ENCODE results near the gene NRL.

Gene NRL

DNA sequence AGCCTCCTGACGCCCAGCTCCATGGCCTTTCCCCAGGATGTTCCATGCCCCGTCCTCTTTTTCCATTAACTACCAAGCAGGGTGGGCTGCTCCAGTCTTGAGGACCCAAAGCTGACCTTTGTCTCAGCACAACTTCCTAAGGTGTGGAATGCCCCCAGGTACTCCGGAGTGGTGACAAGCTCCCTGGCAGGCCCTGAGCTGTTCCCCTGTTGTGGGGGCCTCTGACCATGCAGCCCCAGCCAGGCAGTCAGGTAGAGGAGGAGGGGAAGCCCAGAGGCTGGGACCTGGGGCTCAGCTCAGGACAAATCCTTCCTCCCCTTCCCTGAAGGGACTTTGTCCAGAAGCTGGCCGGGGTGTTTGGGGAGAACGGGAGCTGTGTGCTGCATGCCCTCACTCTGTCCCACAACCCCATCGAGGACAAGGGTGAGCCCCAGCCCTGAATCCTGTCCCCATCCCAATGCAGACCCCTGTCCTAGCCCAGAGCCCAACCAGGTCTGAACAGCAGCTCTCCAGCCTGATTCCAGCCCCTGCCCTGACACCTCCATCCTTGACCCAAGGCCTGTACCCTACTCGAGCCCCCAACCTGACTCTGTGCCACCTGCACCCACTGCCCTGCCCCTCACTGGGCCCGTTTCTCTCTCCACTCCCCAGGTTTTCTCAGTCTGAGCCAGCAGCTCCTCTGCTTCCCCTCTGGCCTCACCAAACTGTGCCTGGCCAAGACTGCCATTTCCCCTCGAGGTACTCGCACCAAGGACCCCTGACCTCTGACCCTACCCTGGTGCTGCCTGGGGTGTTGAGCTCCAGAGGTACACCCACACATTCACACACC is 58.6 kb downstream of the NRL start:
- Histone ChIP-seq H2BK120ac (ENCODE audit: low read depth, low read length) (no peak overlapping the region), H3K4ac (ENCODE audit: low read depth in 1 of 2, low read length in 2 of 2) (no peak overlapping the region), H3K79me1 (replicated peaks; ENCODE audit: low read length, poor library complexity, severe bottlenecking) (no peaks in the 10 kb centered on the region), H2AK5ac (ENCODE audit: low read length, severe bottlenecking) (no peak overlapping the region), H3K23ac (ENCODE audit: low read length in 2 of 2) (no peak overlapping the region), H3K27me3 (ENCODE audit: control insufficient read depth in 1 of 2, insufficient read depth in 1 of 2, low read length in 2 of 2) (peaks cover 52 to 80% of the 10 kb centered on the region in 2 experiments), H3K4me1 (ENCODE audit: control insufficient read depth, insufficient read depth, low read depth, low read length) (peaks cover 15% of the 10 kb centered on the region), H4K8ac (ENCODE audit: low read length) (no peak overlapping the region), H2BK12ac (ENCODE audit: low read length in 2 of 2) (no peak overlapping the region), H3K36me3 (ENCODE audit: control insufficient read depth in 1 of 2, insufficient read depth in 2 of 2, low read depth in 1 of 2, low read length in 2 of 2) (no peaks in the 10 kb centered on the region), H3K18ac (ENCODE audit: low read depth in 1 of 2, low read length in 2 of 2) (no peak overlapping the region), H2AFZ (ENCODE audit: low read depth, low read length) (no peak overlapping the region), H3K4me3 (ENCODE audit: insufficient read depth in 1 of 2, low read depth in 1 of 2, low read length in 2 of 2) (no peak overlapping the region), H3K4me2 (ENCODE audit: low read length, poor library complexity, severe bottlenecking) (no peak overlapping the region), H3K9me3 (ENCODE audit: control insufficient read depth, low read length) (no peaks in the 10 kb centered on the region), H3K27ac (ENCODE audit: low read length, poor library complexity, severe bottlenecking) (no peak overlapping the region), H2BK15ac (ENCODE audit: low read depth, poor library complexity, severe bottlenecking) (no peak overlapping the region), H3K9ac (ENCODE audit: low read length) (no peak overlapping the region), H3K14ac (ENCODE audit: low read length in 2 of 2) (no peak overlapping the region), H4K91ac (ENCODE audit: low read length) (no peak overlapping the region), H2BK5ac (ENCODE audit: low read depth, low read length, poor library complexity, severe bottlenecking) (no peak overlapping the region)
- 72% methylated on average over 8 of the region's 10 CpGs for WGBS
- no peak for DNase-seq

DNA sequence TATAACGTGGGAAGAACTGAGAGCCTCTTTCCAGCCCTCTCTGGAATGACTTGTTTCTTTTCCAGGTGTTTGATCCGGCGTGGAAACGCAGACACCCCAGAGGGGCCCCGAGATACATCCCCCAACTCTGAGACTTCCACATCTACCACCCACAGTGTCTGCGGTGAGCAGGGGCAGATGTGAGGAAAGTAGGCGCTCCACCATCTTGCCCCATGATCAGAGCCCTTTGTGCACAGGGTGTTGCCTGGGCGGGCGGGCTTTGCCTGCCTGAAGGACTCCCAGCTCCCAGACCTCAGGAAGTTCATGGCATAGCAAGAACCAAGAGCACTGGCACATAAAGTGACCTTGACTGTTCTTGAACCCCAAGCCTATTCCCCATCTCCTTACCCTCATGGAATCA is 60.1 kb downstream of the NRL start:
- Histone ChIP-seq H2BK15ac (ENCODE audit: low read depth, poor library complexity, severe bottlenecking) (no peak overlapping the region), H4K91ac (ENCODE audit: low read length) (no peak overlapping the region), H3K4ac (ENCODE audit: low read depth in 1 of 2, low read length in 2 of 2) (no peak overlapping the region), H3K23ac (ENCODE audit: low read length in 2 of 2) (no peak overlapping the region), H2AFZ (ENCODE audit: low read depth, low read length) (no peak overlapping the region), H2BK5ac (ENCODE audit: low read depth, low read length, poor library complexity, severe bottlenecking) (no peak overlapping the region), H2AK5ac (ENCODE audit: low read length, severe bottlenecking) (no peak overlapping the region), H3K27ac (ENCODE audit: low read length, poor library complexity, severe bottlenecking) (no peak overlapping the region), H3K79me1 (replicated peaks; ENCODE audit: low read length, poor library complexity, severe bottlenecking) (no peaks in the 10 kb centered on the region), H3K4me3 (ENCODE audit: insufficient read depth in 1 of 2, low read depth in 1 of 2, low read length in 2 of 2) (no peak overlapping the region), H2BK12ac (ENCODE audit: low read length in 2 of 2) (no peak overlapping the region), H3K9me3 (ENCODE audit: control insufficient read depth, low read length) (no peaks in the 10 kb centered on the region), H3K9ac (ENCODE audit: low read length) (no peak overlapping the region), H3K27me3 (ENCODE audit: control insufficient read depth in 1 of 2, insufficient read depth in 1 of 2, low read length in 2 of 2) (peaks cover 46 to 87% of the 10 kb centered on the region in 2 experiments), H4K8ac (ENCODE audit: low read length) (no peak overlapping the region), H3K18ac (ENCODE audit: low read depth in 1 of 2, low read length in 2 of 2) (no peak overlapping the region), H3K4me1 (ENCODE audit: control insufficient read depth, insufficient read depth, low read depth, low read length) (peaks cover 15% of the 10 kb centered on the region), H3K4me2 (ENCODE audit: low read length, poor library complexity, severe bottlenecking) (no peak overlapping the region), H3K36me3 (ENCODE audit: control insufficient read depth in 1 of 2, insufficient read depth in 2 of 2, low read depth in 1 of 2, low read length in 2 of 2) (no peaks in the 10 kb centered on the region), H3K14ac (ENCODE audit: low read length in 2 of 2) (no peak overlapping the region), H2BK120ac (ENCODE audit: low read depth, low read length) (no peak overlapping the region)
- 81% methylated on average over 9 of the region's 9 CpGs for WGBS
- no peak for DNase-seq

DNA sequence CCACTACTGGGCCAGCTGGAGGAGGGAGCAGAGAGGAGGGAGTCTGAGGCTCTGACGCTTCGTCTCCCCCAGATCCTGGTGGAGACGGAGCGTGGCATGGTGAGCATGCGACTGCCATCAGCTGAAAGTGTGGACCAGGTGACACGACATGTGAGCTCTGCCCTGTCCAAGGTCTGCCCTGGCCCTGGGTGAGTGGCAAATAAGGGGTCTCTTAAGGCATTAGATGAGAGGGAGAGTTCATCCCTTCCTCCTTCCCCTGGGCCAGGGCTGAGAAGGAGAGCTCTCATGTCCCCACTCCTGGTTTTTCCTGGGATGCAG is 60.5 kb downstream of the NRL start:
- Histone ChIP-seq H2BK5ac (ENCODE audit: low read depth, low read length, poor library complexity, severe bottlenecking) (no peak overlapping the region), H3K36me3 (ENCODE audit: control insufficient read depth in 1 of 2, insufficient read depth in 2 of 2, low read depth in 1 of 2, low read length in 2 of 2) (no peaks in the 10 kb centered on the region), H2AK5ac (ENCODE audit: low read length, severe bottlenecking) (no peak overlapping the region), H4K8ac (ENCODE audit: low read length) (no peak overlapping the region), H3K23ac (ENCODE audit: low read length in 2 of 2) (no peak overlapping the region), H3K14ac (ENCODE audit: low read length in 2 of 2) (no peak overlapping the region), H3K4me3 (ENCODE audit: insufficient read depth in 1 of 2, low read depth in 1 of 2, low read length in 2 of 2) (no peak overlapping the region), H3K4me1 (ENCODE audit: control insufficient read depth, insufficient read depth, low read depth, low read length) (peaks cover 15% of the 10 kb centered on the region), H3K18ac (ENCODE audit: low read depth in 1 of 2, low read length in 2 of 2) (no peak overlapping the region), H3K4ac (ENCODE audit: low read depth in 1 of 2, low read length in 2 of 2) (no peak overlapping the region), H2BK120ac (ENCODE audit: low read depth, low read length) (no peak overlapping the region), H3K27me3 (ENCODE audit: control insufficient read depth in 1 of 2, insufficient read depth in 1 of 2, low read length in 2 of 2) (peaks cover 46 to 85% of the 10 kb centered on the region in 2 experiments), H3K9me3 (ENCODE audit: control insufficient read depth, low read length) (no peaks in the 10 kb centered on the region), H3K27ac (ENCODE audit: low read length, poor library complexity, severe bottlenecking) (no peak overlapping the region), H3K79me1 (replicated peaks; ENCODE audit: low read length, poor library complexity, severe bottlenecking) (no peaks in the 10 kb centered on the region), H3K9ac (ENCODE audit: low read length) (no peak overlapping the region), H4K91ac (ENCODE audit: low read length) (no peak overlapping the region), H3K4me2 (ENCODE audit: low read length, poor library complexity, severe bottlenecking) (no peak overlapping the region), H2BK15ac (ENCODE audit: low read depth, poor library complexity, severe bottlenecking) (no peak overlapping the region), H2AFZ (ENCODE audit: low read depth, low read length) (no peak overlapping the region), H2BK12ac (ENCODE audit: low read length in 2 of 2) (no peak overlapping the region)
- WGBS, result 81% methylated on average over 6 of the region's 6 CpGs
- no peak for DNase-seq

DNA sequence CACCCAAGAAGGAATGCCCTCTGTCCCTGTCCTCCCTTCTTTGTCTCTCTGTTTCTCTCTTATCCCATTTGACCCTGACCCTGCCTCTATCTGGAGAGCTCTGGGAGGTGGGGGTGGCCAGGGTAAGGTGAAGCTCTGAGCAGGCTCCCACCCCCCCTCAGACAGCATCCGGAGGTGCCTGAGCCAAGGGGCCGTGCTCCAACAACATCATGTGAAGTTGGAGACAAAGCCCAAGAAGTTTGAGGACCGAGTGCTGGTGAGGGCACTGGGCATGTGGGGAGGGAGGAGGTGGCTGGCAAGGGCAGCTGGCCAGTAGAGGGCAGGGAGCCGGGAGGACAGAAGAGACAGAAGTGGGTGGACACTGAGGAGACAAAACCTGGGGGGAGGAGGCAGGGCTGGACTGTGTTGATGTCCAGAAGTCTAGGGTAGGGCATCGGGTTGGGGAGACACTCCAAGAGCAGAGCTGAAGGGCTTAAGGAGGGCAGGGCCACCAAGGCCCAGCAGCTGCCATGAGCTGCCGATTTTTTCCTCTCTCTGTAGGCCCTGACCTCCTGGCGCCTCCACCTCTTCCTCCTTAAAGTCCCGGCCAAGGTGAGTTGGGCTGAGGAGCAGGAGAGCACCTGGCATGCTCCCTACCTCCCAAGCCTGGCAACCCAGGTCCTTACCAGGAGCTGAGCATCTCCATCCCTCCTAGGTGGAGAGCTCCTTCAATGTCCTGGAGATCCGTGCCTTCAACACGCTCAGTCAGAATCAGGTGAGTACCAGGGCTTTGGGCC is 61.0 kb downstream of the NRL start:
- no peak overlapping the region for H2AFZ ChIP-seq (ENCODE audit: low read depth, low read length)
- H3K18ac ChIP-seq (ENCODE audit: low read depth in 1 of 2, low read length in 2 of 2), result no peak overlapping the region
- H3K79me1 ChIP-seq (replicated peaks; ENCODE audit: low read length, poor library complexity, severe bottlenecking), result no peaks in the 10 kb centered on the region
- H3K4me3 ChIP-seq (ENCODE audit: insufficient read depth in 1 of 2, low read depth in 1 of 2, low read length in 2 of 2), result no peak overlapping the region
- H2BK120ac ChIP-seq (ENCODE audit: low read depth, low read length), result no peak overlapping the region
- no peak overlapping the region for H2BK5ac ChIP-seq (ENCODE audit: low read depth, low read length, poor library complexity, severe bottlenecking)
- no peak overlapping the region for H3K9ac ChIP-seq (ENCODE audit: low read length)
- H2BK15ac ChIP-seq (ENCODE audit: low read depth, poor library complexity, severe bottlenecking), result no peak overlapping the region
- DNase-seq, result no peak
- WGBS, result 86% methylated on average over 10 of the region's 10 CpGs
- peaks cover 15% of the 10 kb centered on the region for H3K4me1 ChIP-seq (ENCODE audit: control insufficient read depth, insufficient read depth, low read depth, low read length)
- no peaks in the 10 kb centered on the region for H3K36me3 ChIP-seq (ENCODE audit: control insufficient read depth in 1 of 2, insufficient read depth in 2 of 2, low read depth in 1 of 2, low read length in 2 of 2)
- H2BK12ac ChIP-seq (ENCODE audit: low read length in 2 of 2), result no peak overlapping the region
- no peak overlapping the region for H3K27ac ChIP-seq (ENCODE audit: low read length, poor library complexity, severe bottlenecking)
- H3K9me3 ChIP-seq (ENCODE audit: control insufficient read depth, low read length), result no peaks in the 10 kb centered on the region
- H2AK5ac ChIP-seq (ENCODE audit: low read length, severe bottlenecking), result no peak overlapping the region
- H3K4me2 ChIP-seq (ENCODE audit: low read length, poor library complexity, severe bottlenecking), result no peak overlapping the region
- no peak overlapping the region for H3K23ac ChIP-seq (ENCODE audit: low read length in 2 of 2)
- H3K14ac ChIP-seq (ENCODE audit: low read length in 2 of 2), result no peak overlapping the region
- no peak overlapping the region for H4K8ac ChIP-seq (ENCODE audit: low read length)
- no peak overlapping the region for H4K91ac ChIP-seq (ENCODE audit: low read length)
- no peak overlapping the region for H3K4ac ChIP-seq (ENCODE audit: low read depth in 1 of 2, low read length in 2 of 2)
- H3K27me3 ChIP-seq (ENCODE audit: control insufficient read depth in 1 of 2, insufficient read depth in 1 of 2, low read length in 2 of 2), result peaks cover 50 to 83% of the 10 kb centered on the region in 2 experiments

Measured in mesenchymal stem cell (in vitro differentiated cells and primary cell).